Endodermal cell (in vitro differentiated cells): ENCODE measurements around the gene S100PBP. TPM values are rescaled to one million over a fixed set of nuclear protein-coding genes. Genes with fewer than 3 reads are reported as not detected.
A peak's percentile ranks its signal among the peaks of the same experiment; 100 is the strongest.

Experiments used
- DNase-seq: peaks from one replicate; pipeline ENCODE4 v3.0.0-alpha.2; 2017
- H3K27ac ChIP-seq: 2 replicates; pipeline ENCODE4 v1.5.1; 2013; ENCODE audit warnings: mild to moderate bottlenecking, low read depth, low read length, moderate library complexity
- H3K27me3 ChIP-seq: 2 replicates; pipeline ENCODE4 v1.6.1; 2013; ENCODE audit warnings: mild to moderate bottlenecking, low read length, moderate library complexity; ENCODE audit not compliant: insufficient read depth, control insufficient read depth, poor library complexity, severe bottlenecking
- H3K36me3 ChIP-seq: 2 replicates; pipeline ENCODE4 v1.7.0; 2013; ENCODE audit warnings: mild to moderate bottlenecking, low read length, moderate library complexity; ENCODE audit not compliant: control insufficient read depth, insufficient read depth
- H3K4me1 ChIP-seq: one replicate; pipeline ENCODE4 v1.7.0; 2013; ENCODE audit warnings: low read length; ENCODE audit not compliant: control insufficient read depth, insufficient read depth
- H3K4me3 ChIP-seq: 2 replicates; pipeline ENCODE4 v1.5.1; 2013; ENCODE audit warnings: mild to moderate bottlenecking, low read length, moderate library complexity
- H3K9ac ChIP-seq: 2 replicates; pipeline ENCODE4 v1.6.1; 2013; ENCODE audit warnings: mild to moderate bottlenecking, low read length, moderate library complexity; ENCODE audit not compliant: poor library complexity, severe bottlenecking; ENCODE audit errors: extremely low read depth
- H3K9me3 ChIP-seq: 2 replicates; pipeline ENCODE4 v1.6.1; 2013; ENCODE audit warnings: mild to moderate bottlenecking, low read length, moderate library complexity; ENCODE audit not compliant: control insufficient read depth
- H3K27ac Mint-ChIP-seq: 2 replicates; pipeline ENCODE4 v1.8.0; 2020; ENCODE audit warnings: mixed read lengths
- H3K27me3 Mint-ChIP-seq: 2 replicates; pipeline ENCODE4 v1.8.0; 2021; ENCODE audit warnings: mild to moderate bottlenecking, mixed read lengths; ENCODE audit not compliant: insufficient read depth
- H3K36me3 Mint-ChIP-seq: 2 replicates; pipeline ENCODE4 v1.8.0; 2020; ENCODE audit warnings: low read depth, mixed read lengths
- H3K4me1 Mint-ChIP-seq: 2 replicates; pipeline ENCODE4 v1.8.0; 2020; ENCODE audit warnings: mixed read lengths
- H3K4me3 Mint-ChIP-seq: 2 replicates; pipeline ENCODE4 v1.8.0; 2020; ENCODE audit warnings: mild to moderate bottlenecking, moderate library complexity, mixed read lengths
- H3K9me3 Mint-ChIP-seq: 2 replicates; pipeline ENCODE4 v1.8.0; 2020; ENCODE audit warnings: mild to moderate bottlenecking, mixed read lengths
- WGBS, 2 experiments: methylation state at CpG; one replicate each; pipeline versions ENCODE4 v1.1.5 to v1.1.7; 2013; ENCODE audit warnings: missing lambda C conversion rate in 2 of 2, mixed read lengths in 1 of 2; ENCODE audit not compliant: insufficient coverage in 1 of 2, insufficient read length in 1 of 2; 5-methylcytosine and 5-hydroxymethylcytosine counted together
- total RNA-seq, 2 donors: library from RNA; stranded (reverse); fragmentation: NEBNext Ultra II Directional in 1 of 2; extraction: Animal tissue kit (Norgen Biotek cat#: 25700) in 1 of 2; gene quantifications; 2 replicates in 1 of 2; 3 replicates in 1 of 2; pipeline ENCODE4 v1.2.1, GENCODE V29; 2021
- TF ChIP-seq, protein P1 (sequence below): fragments of 200-600 bp; sonication (generic); conservative IDR thresholded peaks from 2 replicates; pipeline ENCODE4 v1.5.0; 2021; ENCODE audit warnings: antibody characterized with exemption, mild to moderate bottlenecking

Gene S100PBP
- total RNA-seq, 2 donors from 2014 or later, result 91.4 to 112 TPM

DNA sequence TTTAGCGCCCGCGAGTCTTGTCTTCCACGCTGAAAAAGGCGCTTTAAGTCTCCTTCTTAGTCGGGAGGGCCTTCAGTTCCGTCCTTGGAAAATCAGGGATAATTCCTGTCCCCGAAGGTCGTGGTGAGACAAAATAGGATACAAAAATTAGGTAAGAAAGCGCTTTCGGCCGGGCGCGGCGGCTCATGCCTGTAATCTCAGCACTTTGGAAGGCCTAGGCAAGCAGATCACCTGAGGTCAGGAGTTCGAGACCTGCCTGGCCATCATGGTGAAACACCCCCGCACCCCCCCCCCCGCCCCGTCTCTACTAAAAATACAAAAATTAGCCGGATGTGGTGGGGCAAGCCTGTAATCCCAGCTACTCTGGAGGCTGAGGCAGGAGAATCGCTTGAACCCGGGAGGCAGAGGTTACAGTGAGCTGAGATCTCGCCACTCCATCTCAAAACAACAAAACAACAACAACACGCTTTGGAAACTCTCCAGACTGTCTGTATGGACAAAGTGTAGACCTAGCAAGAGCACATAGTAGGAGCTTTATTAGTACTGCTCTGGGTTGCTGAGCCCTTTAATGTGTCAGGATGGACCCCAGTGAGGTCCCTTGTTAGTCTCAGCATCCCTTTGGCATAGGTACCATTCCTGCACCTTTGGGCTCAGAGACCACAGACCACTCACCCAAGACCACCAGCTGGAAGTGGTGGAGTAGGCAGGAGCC lies 84.5 kb downstream of the S100PBP start:
- 52 to 63% methylated on average over 16 to 22 of the region's 24 CpGs for WGBS, 2 experiments
- no peaks in the 10 kb centered on the region for H3K9me3 ChIP-seq
- TF ChIP-seq, protein P1, sequence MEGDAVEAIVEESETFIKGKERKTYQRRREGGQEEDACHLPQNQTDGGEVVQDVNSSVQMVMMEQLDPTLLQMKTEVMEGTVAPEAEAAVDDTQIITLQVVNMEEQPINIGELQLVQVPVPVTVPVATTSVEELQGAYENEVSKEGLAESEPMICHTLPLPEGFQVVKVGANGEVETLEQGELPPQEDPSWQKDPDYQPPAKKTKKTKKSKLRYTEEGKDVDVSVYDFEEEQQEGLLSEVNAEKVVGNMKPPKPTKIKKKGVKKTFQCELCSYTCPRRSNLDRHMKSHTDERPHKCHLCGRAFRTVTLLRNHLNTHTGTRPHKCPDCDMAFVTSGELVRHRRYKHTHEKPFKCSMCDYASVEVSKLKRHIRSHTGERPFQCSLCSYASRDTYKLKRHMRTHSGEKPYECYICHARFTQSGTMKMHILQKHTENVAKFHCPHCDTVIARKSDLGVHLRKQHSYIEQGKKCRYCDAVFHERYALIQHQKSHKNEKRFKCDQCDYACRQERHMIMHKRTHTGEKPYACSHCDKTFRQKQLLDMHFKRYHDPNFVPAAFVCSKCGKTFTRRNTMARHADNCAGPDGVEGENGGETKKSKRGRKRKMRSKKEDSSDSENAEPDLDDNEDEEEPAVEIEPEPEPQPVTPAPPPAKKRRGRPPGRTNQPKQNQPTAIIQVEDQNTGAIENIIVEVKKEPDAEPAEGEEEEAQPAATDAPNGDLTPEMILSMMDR, result no peak
- H3K27me3 Mint-ChIP-seq, result peaks cover 77% of the 10 kb centered on the region
- no peaks in the 10 kb centered on the region for H3K9me3 Mint-ChIP-seq
- peaks cover 59% of the 10 kb centered on the region for H3K27me3 ChIP-seq
- no peak overlapping the region for H3K27ac ChIP-seq
- peaks cover 4% of the 10 kb centered on the region for H3K4me1 ChIP-seq
- no peaks in the 10 kb centered on the region for H3K4me1 Mint-ChIP-seq
- H3K4me3 ChIP-seq, result peak overlapping the region; percentile 68
- no peaks in the 10 kb centered on the region for H3K36me3 ChIP-seq
- H3K9ac ChIP-seq, result no peak overlapping the region
- DNase-seq, result no peak
- peak overlapping the region; percentile 64 for H3K4me3 Mint-ChIP-seq
- H3K27ac Mint-ChIP-seq, result no peak overlapping the region
- no peaks in the 10 kb centered on the region for H3K36me3 Mint-ChIP-seq

DNA sequence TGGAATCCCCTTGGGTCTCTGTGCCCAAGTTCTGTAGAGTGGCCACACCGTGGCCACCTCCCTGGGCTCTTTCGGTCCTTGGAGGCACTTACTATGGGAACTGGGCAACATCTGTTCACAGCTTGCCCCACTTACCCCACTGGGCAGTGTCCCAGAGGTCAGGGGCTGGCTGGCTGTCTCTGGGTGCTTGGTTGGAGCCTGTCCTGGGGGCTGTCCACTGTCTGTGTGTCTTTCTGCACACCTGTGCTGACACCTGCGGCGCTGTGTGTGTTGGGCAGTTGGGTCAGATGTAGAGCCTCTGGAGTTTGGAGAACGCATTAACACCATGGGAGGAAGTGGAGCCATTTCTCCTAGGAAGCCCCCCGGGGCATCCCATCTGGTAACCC lies 85.1 kb downstream of the S100PBP start:
- Histone ChIP-seq H3K4me3 (no peak overlapping the region), H3K36me3 (no peaks in the 10 kb centered on the region), H3K27me3 (peaks cover 58% of the 10 kb centered on the region), H3K4me1 (peaks cover 4% of the 10 kb centered on the region), H3K9ac (no peak overlapping the region), H3K9me3 (no peaks in the 10 kb centered on the region), H3K27ac (no peak overlapping the region)
- Mint-ChIP-seq H3K36me3 (no peaks in the 10 kb centered on the region), H3K4me3 (peak overlapping the region; percentile 64), H3K27me3 (peaks cover 72% of the 10 kb centered on the region), H3K4me1 (no peaks in the 10 kb centered on the region), H3K9me3 (no peaks in the 10 kb centered on the region), H3K27ac (no peak overlapping the region)
- TF ChIP-seq, protein P1, result no peak
- DNase-seq, result no peak
- WGBS, 2 experiments, result 71 to 80% methylated on average over 4 to 6 of the region's 6 CpGs

DNA sequence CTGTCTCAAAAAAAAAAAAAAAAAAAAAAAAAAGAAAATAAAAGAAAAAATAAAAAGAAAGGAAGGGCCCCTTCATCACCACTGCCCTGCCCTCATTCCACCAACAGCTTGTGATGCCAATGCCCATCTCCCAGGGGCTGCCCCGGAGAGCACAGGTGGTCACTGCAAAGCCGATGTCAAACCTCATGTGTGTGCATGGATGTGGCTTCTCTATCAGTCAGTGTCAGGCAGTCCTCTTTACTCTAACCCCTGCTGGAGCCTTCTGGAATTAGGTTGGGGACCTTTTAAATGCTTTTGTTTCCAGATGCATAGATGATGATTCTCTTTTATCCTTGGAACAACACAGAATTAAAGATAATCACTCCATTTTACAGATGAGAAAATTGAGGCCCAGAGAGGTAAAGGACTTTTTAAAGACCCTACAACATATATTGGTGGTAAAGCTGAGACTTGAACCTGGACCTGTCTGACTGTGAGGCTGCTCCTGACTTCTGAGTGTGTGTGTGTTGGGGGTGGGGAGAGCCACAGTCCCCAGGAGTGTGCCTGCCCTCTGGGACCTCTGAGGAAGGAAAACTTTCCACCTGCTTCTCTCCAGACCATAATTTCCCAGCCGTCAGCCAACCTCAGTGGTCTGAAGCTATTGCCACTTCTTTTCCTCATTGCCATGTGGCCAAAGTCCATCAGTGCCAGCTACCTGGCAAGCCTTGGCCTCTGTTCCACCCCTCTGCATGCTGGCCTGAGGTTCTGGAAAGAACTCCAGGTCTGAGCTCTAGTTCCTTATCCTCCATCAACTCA lies 86.7 kb downstream of the S100PBP start:
- peak; percentile 42 for DNase-seq
- Histone ChIP-seq H3K36me3 (no peaks in the 10 kb centered on the region), H3K4me3 (no peak overlapping the region), H3K9ac (no peak overlapping the region), H3K27ac (no peak overlapping the region), H3K27me3 (peaks cover 44% of the 10 kb centered on the region), H3K4me1 (peaks cover 4% of the 10 kb centered on the region), H3K9me3 (no peaks in the 10 kb centered on the region)
- no peaks in the 10 kb centered on the region for H3K4me1 Mint-ChIP-seq
- no peaks in the 10 kb centered on the region for H3K9me3 Mint-ChIP-seq
- no peak overlapping the region for H3K4me3 Mint-ChIP-seq
- H3K27ac Mint-ChIP-seq, result no peak overlapping the region
- no peaks in the 10 kb centered on the region for H3K36me3 Mint-ChIP-seq
- H3K27me3 Mint-ChIP-seq, result peaks cover 55% of the 10 kb centered on the region
- TF ChIP-seq, protein P1, result peak; percentile 40
- 82 to 89% methylated on average over 2 to 3 of the region's 3 CpGs for WGBS, 2 experiments
